Neutrophil (primary cell): ENCODE data around the gene EEFSEC.
A peak's percentile ranks its signal among the peaks of the same experiment; 100 is the strongest.

Experiments used
- H3K27ac ChIP-seq: fragments of 200-600 bp; sonication (generic); 2 replicates; pipeline ENCODE4 v1.5.1; 2016; ENCODE audit warnings: mild to moderate bottlenecking, moderate library complexity
- H3K27me3 ChIP-seq: fragments of 200-600 bp; sonication (generic); 2 replicates; pipeline ENCODE4 v1.6.0; 2016; ENCODE audit warnings: mild to moderate bottlenecking
- H3K36me3 ChIP-seq: fragments of 200-600 bp; sonication (generic); 2 replicates; pipeline ENCODE4 v1.5.1; 2017
- H3K4me1 ChIP-seq, 2 experiments: fragments of 200-600 bp in 1 of 2; sonication (generic) in 1 of 2; 1 replicate in 1 of 2; 2 replicates in 1 of 2; pipeline versions ENCODE4 v1.5.1 to v1.6.1; 2013 to 2016; ENCODE audit warnings: low read depth in 1 of 2, low read length in 1 of 2, mild to moderate bottlenecking in 1 of 2, moderate library complexity in 1 of 2; ENCODE audit not compliant: control insufficient read depth in 1 of 2, insufficient read depth in 1 of 2
- H3K4me3 ChIP-seq, 2 experiments: fragments of 200-600 bp in 1 of 2; sonication (generic) in 1 of 2; 1 replicate in 1 of 2; 2 replicates in 1 of 2; pipeline ENCODE4 v1.5.1; 2013 to 2016; ENCODE audit warnings: low read depth in 1 of 2, low read length in 1 of 2, mild to moderate bottlenecking in 1 of 2, moderate library complexity in 1 of 2
- H3K9me3 ChIP-seq: fragments of 200-600 bp; sonication (generic); 2 replicates; pipeline ENCODE4 v1.5.1; 2016
- TF ChIP-seq, protein P1 (sequence below): fragments of 200-600 bp; sonication (generic); IDR thresholded peaks from 2 replicates; pipeline ENCODE4 v1.5.1; 2016; ENCODE audit warnings: antibody characterized with exemption

The EEFSEC gene

GRCh38 chr3:128425142-128425845 lies 272.0 kb downstream of the EEFSEC start:
- TF ChIP-seq, protein P1, sequence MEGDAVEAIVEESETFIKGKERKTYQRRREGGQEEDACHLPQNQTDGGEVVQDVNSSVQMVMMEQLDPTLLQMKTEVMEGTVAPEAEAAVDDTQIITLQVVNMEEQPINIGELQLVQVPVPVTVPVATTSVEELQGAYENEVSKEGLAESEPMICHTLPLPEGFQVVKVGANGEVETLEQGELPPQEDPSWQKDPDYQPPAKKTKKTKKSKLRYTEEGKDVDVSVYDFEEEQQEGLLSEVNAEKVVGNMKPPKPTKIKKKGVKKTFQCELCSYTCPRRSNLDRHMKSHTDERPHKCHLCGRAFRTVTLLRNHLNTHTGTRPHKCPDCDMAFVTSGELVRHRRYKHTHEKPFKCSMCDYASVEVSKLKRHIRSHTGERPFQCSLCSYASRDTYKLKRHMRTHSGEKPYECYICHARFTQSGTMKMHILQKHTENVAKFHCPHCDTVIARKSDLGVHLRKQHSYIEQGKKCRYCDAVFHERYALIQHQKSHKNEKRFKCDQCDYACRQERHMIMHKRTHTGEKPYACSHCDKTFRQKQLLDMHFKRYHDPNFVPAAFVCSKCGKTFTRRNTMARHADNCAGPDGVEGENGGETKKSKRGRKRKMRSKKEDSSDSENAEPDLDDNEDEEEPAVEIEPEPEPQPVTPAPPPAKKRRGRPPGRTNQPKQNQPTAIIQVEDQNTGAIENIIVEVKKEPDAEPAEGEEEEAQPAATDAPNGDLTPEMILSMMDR = no peak
- Histone ChIP-seq H3K4me3 (no peak overlapping the region), H3K27me3 (peaks cover 46% of the 10 kb centered on the region), H3K36me3 (no peaks in the 10 kb centered on the region), H3K9me3 (no peaks in the 10 kb centered on the region), H3K4me1 (peaks cover 6 to 9% of the 10 kb centered on the region in 2 experiments), H3K27ac (no peak overlapping the region)

DNA sequence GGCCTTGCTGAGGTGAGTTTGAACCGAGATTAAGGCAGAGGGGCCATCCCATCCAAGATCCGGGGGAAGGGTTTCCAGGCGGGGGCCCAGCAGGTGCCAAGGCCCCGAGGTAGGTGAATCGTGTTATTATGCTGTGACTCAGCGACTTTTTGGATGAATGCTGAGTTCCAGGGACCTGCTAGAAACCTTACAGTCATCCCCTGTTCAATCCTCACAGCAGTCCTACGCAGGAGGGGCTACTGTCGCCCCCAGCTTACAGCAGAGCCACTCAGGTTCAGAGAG lies 272.5 kb downstream of the EEFSEC start:
- Histone ChIP-seq H3K4me1 (peaks cover 6 to 9% of the 10 kb centered on the region in 2 experiments), H3K4me3 (no peak overlapping the region), H3K9me3 (no peaks in the 10 kb centered on the region), H3K27ac (no peak overlapping the region), H3K36me3 (no peaks in the 10 kb centered on the region), H3K27me3 (peaks cover 51% of the 10 kb centered on the region)
- TF ChIP-seq, protein P1 = no peak

- no peaks in the 10 kb centered on the region for H3K9me3 ChIP-seq
- no peaks in the 10 kb centered on the region for H3K36me3 ChIP-seq
- H3K4me1 ChIP-seq = peaks cover 6 to 9% of the 10 kb centered on the region in 2 experiments
- peaks cover 56% of the 10 kb centered on the region for H3K27me3 ChIP-seq
- TF ChIP-seq, protein P1 = peak; percentile 85
- no peak overlapping the region for H3K27ac ChIP-seq
- peak overlapping the region; percentile 29 to 45 for H3K4me3 ChIP-seq
Observed at GRCh38 chr3:128426128-128426921, 273.0 kb downstream of the EEFSEC start.

DNA sequence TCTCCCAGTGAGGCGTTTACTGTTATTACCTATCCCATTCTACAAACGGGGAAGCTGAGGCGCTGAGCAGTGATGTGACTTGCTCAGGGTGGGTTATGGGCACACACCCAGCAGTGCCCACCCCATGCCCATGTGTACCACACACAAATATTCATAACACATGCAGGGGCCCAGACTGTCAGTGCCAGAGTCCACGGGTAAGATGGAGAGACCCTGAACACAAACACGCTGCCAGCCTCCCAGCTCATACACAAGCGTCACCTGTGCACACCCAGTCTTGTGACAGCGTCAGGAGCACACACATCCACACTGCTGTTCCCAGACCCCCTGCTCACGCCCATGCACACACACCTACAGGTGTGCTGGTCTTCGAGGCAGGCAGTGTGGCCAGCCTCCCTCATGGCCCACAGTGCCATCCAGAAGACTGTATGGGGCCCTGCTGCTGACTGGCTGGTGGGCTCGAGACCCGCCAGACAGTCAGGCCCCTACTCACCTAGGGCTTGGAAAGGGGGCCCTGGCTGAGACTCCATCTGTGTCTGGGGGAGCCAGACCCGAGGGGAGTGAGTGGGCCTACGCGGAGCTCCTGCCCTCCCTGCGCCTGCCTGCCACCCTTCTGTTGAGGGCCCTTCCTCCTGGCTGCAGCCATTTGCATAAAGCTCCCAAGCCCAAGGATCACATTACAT lies 274.0 kb downstream of the EEFSEC start:
- Histone ChIP-seq H3K27me3 (peaks cover 66% of the 10 kb centered on the region), H3K4me1 (peaks cover 6 to 9% of the 10 kb centered on the region in 2 experiments), H3K36me3 (no peaks in the 10 kb centered on the region), H3K4me3 (no peak overlapping the region), H3K27ac (no peak overlapping the region), H3K9me3 (no peaks in the 10 kb centered on the region)
- TF ChIP-seq, protein P1 = no peak

- H3K4me3 ChIP-seq = no peak overlapping the region
- H3K9me3 ChIP-seq = no peaks in the 10 kb centered on the region
- peaks cover 74% of the 10 kb centered on the region for H3K27me3 ChIP-seq
- peaks cover 6 to 9% of the 10 kb centered on the region in 2 experiments for H3K4me1 ChIP-seq
- no peak overlapping the region for H3K27ac ChIP-seq
- TF ChIP-seq, protein P1 = no peak
- no peaks in the 10 kb centered on the region for H3K36me3 ChIP-seq
Observed at GRCh38 chr3:128427872-128428822, 274.9 kb downstream of the EEFSEC start.
